Nephron (organoid): ENCODE results near the gene TESK2.
A peak's percentile ranks its signal among the peaks of the same experiment; 100 is the strongest.

Experiments used
- H3K27ac Mint-ChIP-seq, 3 experiments: 2 replicates each; pipeline ENCODE4 v1.8.0; 2020; ENCODE audit warnings: mixed read lengths in 3 of 3, mild to moderate bottlenecking in 2 of 3, moderate library complexity in 1 of 3
- H3K27me3 Mint-ChIP-seq: 2 replicates; pipeline ENCODE4 v1.8.0; 2021; ENCODE audit warnings: low read depth, mild to moderate bottlenecking, moderate library complexity, mixed read lengths
- H3K36me3 Mint-ChIP-seq: 2 replicates; pipeline ENCODE4 v1.8.0; 2020; ENCODE audit warnings: low read depth, mixed read lengths
- H3K4me1 Mint-ChIP-seq: 2 replicates; pipeline ENCODE4 v1.8.0; 2020; ENCODE audit warnings: mixed read lengths
- H3K4me3 Mint-ChIP-seq, 3 experiments: 2 replicates each; pipeline ENCODE4 v1.8.0; 2020; ENCODE audit warnings: mild to moderate bottlenecking in 3 of 3, mixed read lengths in 3 of 3, moderate library complexity in 2 of 3
- H3K9me3 Mint-ChIP-seq: 2 replicates; pipeline ENCODE4 v1.8.0; 2020; ENCODE audit warnings: mixed read lengths
- TF ChIP-seq, protein P1 (sequence below), 3 experiments: fragments of 200-600 bp; sonication (generic); IDR thresholded peaks; one replicate each; pipeline ENCODE4 v1.5.0; 2021; ENCODE audit warnings: antibody characterized with exemption in 3 of 3; ENCODE audit not compliant: unreplicated experiment in 3 of 3

The TESK2 gene

DNA sequence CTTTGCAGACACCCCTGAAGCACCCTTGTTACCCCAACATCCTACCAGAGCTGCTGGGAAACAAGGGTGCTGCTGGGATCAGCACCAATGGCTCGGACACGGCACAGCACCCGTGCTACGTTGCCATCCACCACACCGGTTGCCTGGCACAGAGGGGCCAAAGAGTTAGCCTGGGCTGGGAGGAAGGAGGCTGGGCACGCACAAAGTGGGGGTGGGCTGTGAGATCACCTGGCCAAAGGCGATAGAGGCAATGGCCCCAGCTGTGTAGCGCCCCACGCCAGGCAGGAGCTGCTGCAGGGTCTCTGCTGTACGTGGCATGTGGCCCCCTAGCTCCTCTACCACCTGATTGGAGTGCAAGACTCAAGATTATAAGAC lies 158.6 kb downstream of the TESK2 start:
- Mint-ChIP-seq H3K27me3 (no peaks in the 10 kb centered on the region), H3K36me3 (peaks cover 7% of the 10 kb centered on the region), H3K9me3 (no peaks in the 10 kb centered on the region), H3K4me1 (peaks cover 9% of the 10 kb centered on the region), H3K27ac (no peak overlapping the region), H3K4me3 (no peak overlapping the region)
- TF ChIP-seq, protein P1, sequence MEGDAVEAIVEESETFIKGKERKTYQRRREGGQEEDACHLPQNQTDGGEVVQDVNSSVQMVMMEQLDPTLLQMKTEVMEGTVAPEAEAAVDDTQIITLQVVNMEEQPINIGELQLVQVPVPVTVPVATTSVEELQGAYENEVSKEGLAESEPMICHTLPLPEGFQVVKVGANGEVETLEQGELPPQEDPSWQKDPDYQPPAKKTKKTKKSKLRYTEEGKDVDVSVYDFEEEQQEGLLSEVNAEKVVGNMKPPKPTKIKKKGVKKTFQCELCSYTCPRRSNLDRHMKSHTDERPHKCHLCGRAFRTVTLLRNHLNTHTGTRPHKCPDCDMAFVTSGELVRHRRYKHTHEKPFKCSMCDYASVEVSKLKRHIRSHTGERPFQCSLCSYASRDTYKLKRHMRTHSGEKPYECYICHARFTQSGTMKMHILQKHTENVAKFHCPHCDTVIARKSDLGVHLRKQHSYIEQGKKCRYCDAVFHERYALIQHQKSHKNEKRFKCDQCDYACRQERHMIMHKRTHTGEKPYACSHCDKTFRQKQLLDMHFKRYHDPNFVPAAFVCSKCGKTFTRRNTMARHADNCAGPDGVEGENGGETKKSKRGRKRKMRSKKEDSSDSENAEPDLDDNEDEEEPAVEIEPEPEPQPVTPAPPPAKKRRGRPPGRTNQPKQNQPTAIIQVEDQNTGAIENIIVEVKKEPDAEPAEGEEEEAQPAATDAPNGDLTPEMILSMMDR (IDR thresholded peaks at IDR 0.05; ENCODE audit: unreplicated experiment in 3 of 3) = no peak

DNA sequence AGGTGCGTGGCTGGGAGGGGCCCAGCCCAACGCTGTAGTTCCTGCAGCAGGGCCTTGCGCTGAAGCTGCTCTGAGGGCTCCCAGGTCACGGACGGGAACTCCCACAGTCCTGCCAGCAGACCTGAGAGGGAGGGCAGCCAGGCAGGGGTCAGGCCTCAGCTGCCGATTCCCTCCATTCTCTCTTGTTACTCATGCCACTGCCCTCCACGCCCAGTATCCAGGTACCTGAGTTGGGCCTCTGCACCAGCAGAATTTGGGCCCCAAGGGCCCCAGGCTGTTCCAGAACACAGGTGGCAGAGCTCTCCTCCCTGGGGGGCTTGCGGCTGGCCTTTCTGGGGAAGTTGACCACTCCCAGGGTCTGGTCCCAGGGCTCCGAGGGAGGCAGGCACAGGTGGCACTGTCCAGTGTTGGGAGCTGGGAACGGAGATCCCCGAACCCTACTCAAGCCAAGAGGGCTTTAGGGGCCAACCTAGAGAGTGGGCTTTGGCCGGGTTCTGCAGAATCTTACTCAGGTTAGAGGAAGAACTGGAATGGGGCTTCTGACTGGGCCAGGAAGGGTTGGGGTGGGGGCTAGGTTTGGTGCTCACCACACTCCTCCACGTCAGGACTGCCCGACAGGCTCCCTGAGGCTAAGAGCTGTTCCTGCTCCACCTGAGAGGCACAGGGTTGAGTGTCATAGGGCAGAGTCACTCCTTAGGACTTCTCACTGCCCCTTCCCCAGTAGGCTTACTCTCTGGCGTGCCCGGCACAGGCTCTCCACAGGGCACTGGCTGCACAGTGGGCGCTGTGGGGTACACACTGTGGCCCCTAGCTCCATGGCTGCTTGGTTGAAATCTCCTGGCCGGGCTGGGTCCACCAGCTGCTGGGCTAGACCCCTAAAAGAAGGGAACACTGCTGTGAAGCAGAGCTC lies 159.3 kb downstream of the TESK2 start:
- H3K36me3 Mint-ChIP-seq = peaks cover 7% of the 10 kb centered on the region
- no peaks in the 10 kb centered on the region for H3K9me3 Mint-ChIP-seq
- TF ChIP-seq, protein P1 (IDR thresholded peaks at IDR 0.05; ENCODE audit: unreplicated experiment in 3 of 3) = no peak
- peaks cover 9% of the 10 kb centered on the region for H3K4me1 Mint-ChIP-seq
- no peak overlapping the region for H3K4me3 Mint-ChIP-seq
- H3K27me3 Mint-ChIP-seq = no peaks in the 10 kb centered on the region
- H3K27ac Mint-ChIP-seq = no peak overlapping the region

DNA sequence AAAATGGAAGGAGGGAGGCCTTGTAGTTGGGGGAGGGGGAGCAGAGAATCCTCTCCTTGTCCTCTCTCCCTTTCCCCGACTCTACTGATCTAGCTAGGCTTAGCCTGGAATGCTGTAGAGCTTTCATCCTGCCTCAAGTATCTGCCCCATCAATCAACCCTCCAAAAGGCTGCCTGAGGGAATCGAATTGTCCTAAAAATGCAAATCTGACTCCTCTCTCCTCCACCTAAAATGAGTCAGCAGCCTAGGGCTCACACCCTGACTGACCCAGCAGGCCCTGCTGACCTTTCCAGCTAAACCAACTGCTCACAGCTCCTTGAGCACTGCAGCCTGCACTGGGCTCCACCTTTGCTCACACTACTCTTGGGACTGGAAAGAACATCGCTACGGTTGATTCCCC lies 161.5 kb downstream of the TESK2 start:
- Mint-ChIP-seq H3K9me3 (no peaks in the 10 kb centered on the region), H3K4me1 (peaks cover 9% of the 10 kb centered on the region), H3K4me3 (no peak overlapping the region), H3K36me3 (peaks cover 14% of the 10 kb centered on the region), H3K27me3 (no peaks in the 10 kb centered on the region), H3K27ac (no peak overlapping the region)
- TF ChIP-seq, protein P1 (IDR thresholded peaks at IDR 0.05; ENCODE audit: unreplicated experiment in 3 of 3) = no peak

DNA sequence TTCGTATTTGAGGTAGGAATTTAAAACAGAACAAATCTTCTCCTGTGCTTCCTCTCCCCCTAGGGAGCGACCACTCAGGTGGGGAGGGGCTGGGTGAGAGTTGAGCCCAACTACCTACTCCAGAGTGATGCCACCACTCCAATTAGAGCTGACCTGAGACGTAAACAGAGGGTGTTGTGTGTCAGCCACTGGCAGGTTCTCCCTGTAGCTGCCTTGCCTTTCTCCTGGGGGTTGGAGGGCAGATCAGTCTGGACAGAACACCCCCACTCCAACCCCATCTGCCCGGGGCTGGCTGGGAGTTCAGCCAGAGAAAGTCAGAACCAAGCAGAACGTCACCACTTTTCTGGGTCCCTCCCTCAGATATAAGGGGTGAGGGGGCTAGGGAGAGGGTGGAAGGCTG lies 162.3 kb downstream of the TESK2 start:
- no peak overlapping the region for H3K27ac Mint-ChIP-seq
- H3K4me1 Mint-ChIP-seq = peaks cover 9% of the 10 kb centered on the region
- TF ChIP-seq, protein P1 (IDR thresholded peaks at IDR 0.05; ENCODE audit: unreplicated experiment in 3 of 3) = no peak
- H3K36me3 Mint-ChIP-seq = peaks cover 14% of the 10 kb centered on the region
- H3K4me3 Mint-ChIP-seq = no peak overlapping the region
- H3K9me3 Mint-ChIP-seq = no peaks in the 10 kb centered on the region
- H3K27me3 Mint-ChIP-seq = no peaks in the 10 kb centered on the region

DNA sequence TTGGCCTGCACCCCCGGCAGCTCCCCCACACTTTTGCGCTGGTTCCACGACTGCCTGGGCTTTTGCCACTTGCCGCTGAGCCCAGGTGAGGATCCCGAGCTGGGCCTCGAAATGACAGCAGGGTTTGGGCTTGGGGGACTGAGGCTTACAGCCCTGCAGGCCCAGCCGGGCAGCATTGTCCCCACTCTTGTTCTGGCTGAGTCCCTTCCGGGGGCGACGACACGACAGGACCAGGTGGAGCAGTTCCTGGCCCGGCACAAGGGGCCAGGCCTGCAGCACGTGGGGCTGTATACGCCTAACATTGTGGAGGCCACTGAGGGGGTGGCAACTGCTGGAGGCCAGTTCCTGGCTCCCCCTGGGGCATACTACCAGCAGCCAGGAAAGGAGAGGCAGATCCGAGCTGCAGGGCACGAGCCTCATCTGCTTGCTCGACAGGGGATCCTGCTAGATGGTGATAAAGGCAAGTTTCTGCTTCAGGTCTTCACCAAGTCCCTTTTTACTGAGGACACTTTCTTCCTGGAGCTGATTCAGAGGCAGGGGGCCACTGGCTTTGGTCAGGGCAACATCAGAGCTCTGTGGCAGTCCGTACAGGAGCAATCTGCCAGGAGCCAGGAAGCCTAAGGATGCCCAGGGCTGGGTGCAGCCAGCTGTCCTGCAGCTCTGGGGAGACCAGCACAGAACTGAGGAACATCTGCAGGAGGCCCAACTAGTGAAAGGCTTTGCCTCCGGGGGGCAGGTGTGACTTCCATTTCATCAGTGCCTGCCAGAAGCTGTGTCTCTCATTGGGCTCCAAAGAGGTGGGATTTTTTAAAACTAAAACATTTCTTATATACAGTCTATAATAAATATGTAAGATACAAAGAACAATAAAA lies 163.1 kb downstream of the TESK2 start:
- peaks cover 14% of the 10 kb centered on the region for H3K36me3 Mint-ChIP-seq
- H3K4me3 Mint-ChIP-seq = peak overlapping the region in 1 of 3 experiments; percentile 19
- TF ChIP-seq, protein P1 (IDR thresholded peaks at IDR 0.05; ENCODE audit: unreplicated experiment in 3 of 3) = no peak
- no peaks in the 10 kb centered on the region for H3K9me3 Mint-ChIP-seq
- no peak overlapping the region for H3K27ac Mint-ChIP-seq
- no peaks in the 10 kb centered on the region for H3K27me3 Mint-ChIP-seq
- H3K4me1 Mint-ChIP-seq = peaks cover 9% of the 10 kb centered on the region
